ENCODE data around the gene CMPK1. TPM values are rescaled to one million over a fixed set of nuclear protein-coding genes. Genes with fewer than 3 reads are reported as not detected.

Gene CMPK1
- total and polyA plus RNA-seq, 2 of the 8 experiments (the other 6 are each of a cell fraction or from before 2014, with no cell fraction given): 6.0 to 36.9 TPM

Other genes with a start within 250 kb of the CMPK1 start
- gene CYP4A22, start 196.3 kb upstream of the CMPK1 start, total RNA-seq (2021; fragmentation: NEBNext Ultra II Directional; extraction: Animal tissue kit (Norgen Biotek cat#: 25700)): not detected in 2 replicates
- 0.03 TPM in 1 of 2 replicates, not detected in the other for gene CYP4A22, start 196.3 kb upstream of the CMPK1 start, polyA plus RNA-seq (2011; rRNA removed)
- gene PDZK1IP1, start 143.8 kb upstream of the CMPK1 start, total RNA-seq (2021; fragmentation: NEBNext Ultra II Directional; extraction: Animal tissue kit (Norgen Biotek cat#: 25700)): not detected in 2 replicates
- gene PDZK1IP1, start 143.8 kb upstream of the CMPK1 start, polyA plus RNA-seq (2011; rRNA removed): 0.17 TPM in 1 of 2 replicates, not detected in the other
- gene TAL1, start 101.6 kb upstream of the CMPK1 start, total RNA-seq (2021; fragmentation: NEBNext Ultra II Directional; extraction: Animal tissue kit (Norgen Biotek cat#: 25700)): 0.15 TPM in 1 of 2 replicates, not detected in the other
- gene TAL1, start 101.6 kb upstream of the CMPK1 start, polyA plus RNA-seq (2011; rRNA removed): 0.06 and 0.09 TPM in 2 replicates
- gene STIL, start 19.6 kb upstream of the CMPK1 start, total RNA-seq (2021; fragmentation: NEBNext Ultra II Directional; extraction: Animal tissue kit (Norgen Biotek cat#: 25700)): 25.1 and 26.5 TPM in 2 replicates
- 7.7 and 13.6 TPM in 2 replicates for gene STIL, start 19.6 kb upstream of the CMPK1 start, polyA plus RNA-seq (2011; rRNA removed)
- 0.27 TPM in 1 of 2 replicates, not detected in the other for gene FOXE3, start 82.5 kb downstream of the CMPK1 start, total RNA-seq (2021; fragmentation: NEBNext Ultra II Directional; extraction: Animal tissue kit (Norgen Biotek cat#: 25700))
- 0.18 and 0.22 TPM in 2 replicates for gene FOXE3, start 82.5 kb downstream of the CMPK1 start, polyA plus RNA-seq (2011; rRNA removed)
- gene FOXD2, start 104.3 kb downstream of the CMPK1 start, total RNA-seq (2021; fragmentation: NEBNext Ultra II Directional; extraction: Animal tissue kit (Norgen Biotek cat#: 25700)): not detected in 2 replicates
- gene FOXD2, start 104.3 kb downstream of the CMPK1 start, polyA plus RNA-seq (2011; rRNA removed): not detected in 2 replicates